CD4-positive, alpha-beta T cell treated with Interleukin-1 beta for 1 hour (primary cell): ENCODE measurements around the gene LPIN3.

Source experiments
- DNase-seq, 2 donors: peaks; one replicate each; pipeline ENCODE4 v3.0.0-alpha.2; 2020 to 2022

LPIN3 gene

DNA sequence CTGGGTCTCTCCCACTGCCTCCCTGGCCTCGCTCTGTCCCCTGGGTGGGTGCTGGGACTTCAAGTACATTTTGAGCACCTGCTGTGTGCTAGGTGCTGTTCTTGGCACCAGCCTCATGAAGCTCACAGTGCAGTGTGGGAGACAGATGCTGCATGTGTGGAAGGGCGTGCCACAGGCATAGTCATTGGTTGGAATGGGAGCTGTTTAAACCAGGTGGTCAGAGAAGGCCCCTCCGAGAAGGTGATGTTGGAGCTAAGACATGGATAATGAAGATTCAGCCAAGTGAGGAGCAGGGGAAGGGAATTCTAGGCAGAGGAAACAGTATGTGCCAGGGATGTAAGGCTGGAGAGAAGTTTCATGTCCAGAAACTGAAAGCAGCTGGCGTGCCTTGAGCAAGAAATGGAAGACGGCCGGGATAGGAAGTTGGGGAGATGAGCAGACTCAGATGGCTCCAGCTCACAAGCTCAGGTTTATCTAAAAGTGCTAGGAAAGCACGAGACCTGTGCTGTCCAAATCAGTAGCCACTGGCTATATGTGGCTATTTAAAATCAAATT lies 9.9 kb downstream of the LPIN3 start:
- DNase-seq = no peak

DNA sequence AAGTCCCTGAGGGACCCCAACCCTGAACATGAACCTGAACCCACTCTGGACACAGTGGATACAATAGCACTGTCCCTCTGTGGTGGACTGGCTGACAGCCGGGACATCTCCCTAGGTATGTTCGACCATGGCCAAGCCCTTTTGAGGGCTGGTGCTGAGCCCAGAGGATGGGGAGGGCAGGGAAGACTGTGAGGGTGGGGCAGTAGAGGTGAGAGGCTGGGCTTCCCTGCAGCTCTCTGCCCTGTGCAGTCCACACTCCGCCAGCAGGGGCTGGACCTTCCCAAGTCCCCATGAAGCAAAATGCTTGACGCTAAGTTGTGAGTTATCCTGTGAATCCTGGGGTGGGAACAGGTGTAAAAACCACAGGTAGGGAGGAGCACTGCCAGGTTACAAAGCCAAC lies 11.5 kb downstream of the LPIN3 start:
- DNase-seq = no peak

DNA sequence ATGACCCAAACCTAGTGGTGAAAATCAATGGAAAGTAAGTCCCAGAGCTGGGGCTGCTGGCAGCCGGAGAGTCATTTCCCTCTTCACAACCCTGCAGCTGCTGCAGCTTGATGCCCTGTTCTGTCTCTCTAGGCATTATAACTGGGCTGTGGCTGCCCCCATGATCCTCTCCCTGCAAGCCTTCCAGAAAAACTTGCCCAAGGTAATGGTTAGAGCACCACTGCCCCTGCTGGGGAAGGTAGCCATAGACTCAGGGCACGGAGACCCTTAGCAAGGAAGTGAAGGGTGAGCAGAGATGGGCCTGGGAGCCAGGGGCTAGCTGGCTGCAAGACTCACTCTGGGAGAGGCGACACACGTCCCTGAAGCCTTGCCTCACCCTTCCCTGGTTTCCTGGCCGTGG lies 12.0 kb downstream of the LPIN3 start:
- DNase-seq = no peak

DNA sequence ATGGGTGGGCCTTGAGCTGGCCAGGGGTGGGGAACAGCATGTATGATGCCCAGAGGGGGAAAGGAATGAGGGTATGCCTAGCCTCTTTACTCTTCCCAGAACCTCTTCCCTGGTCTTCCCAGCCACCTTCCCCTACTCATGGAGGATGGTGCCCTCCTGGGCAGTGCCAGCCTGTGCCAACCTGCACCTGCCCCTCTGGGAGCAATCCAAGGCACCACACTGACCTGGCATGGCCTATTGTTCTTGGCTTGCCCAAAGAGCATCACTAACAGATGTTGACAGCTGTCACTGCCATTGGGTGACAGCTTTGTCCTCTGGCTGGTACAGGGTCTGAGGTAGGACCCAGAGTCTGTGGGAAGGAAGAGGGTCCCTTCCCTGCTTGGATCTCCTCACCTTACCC lies 12.9 kb downstream of the LPIN3 start:
- DNase-seq = no peak

GRCh38 chr20:41355192-41355591 lies 14.6 kb downstream of the LPIN3 start:
- DNase-seq = no peak

- no peak for DNase-seq
Observed at GRCh38 chr20:41355598-41356203, 15.1 kb downstream of the LPIN3 start.

DNA sequence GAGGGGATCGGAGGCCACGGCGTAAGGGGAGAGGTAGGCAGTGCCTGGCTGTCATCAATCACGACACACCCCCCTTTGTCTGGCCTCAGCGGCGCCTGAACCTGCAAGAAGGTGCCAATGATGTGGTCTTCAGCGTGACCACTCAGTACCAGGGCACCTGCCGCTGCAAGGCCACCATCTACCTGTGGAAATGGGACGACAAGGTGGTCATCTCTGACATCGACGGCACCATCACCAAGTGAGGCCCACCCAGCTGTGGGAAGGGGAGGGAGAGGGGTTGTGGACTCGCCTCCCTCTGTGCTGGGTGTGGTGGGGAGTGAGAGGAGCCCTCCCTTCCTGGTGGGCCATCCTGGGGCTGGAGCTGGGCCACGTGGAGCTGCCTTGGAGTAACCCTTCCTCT lies 16.3 kb downstream of the LPIN3 start:
- no peak for DNase-seq

DNA sequence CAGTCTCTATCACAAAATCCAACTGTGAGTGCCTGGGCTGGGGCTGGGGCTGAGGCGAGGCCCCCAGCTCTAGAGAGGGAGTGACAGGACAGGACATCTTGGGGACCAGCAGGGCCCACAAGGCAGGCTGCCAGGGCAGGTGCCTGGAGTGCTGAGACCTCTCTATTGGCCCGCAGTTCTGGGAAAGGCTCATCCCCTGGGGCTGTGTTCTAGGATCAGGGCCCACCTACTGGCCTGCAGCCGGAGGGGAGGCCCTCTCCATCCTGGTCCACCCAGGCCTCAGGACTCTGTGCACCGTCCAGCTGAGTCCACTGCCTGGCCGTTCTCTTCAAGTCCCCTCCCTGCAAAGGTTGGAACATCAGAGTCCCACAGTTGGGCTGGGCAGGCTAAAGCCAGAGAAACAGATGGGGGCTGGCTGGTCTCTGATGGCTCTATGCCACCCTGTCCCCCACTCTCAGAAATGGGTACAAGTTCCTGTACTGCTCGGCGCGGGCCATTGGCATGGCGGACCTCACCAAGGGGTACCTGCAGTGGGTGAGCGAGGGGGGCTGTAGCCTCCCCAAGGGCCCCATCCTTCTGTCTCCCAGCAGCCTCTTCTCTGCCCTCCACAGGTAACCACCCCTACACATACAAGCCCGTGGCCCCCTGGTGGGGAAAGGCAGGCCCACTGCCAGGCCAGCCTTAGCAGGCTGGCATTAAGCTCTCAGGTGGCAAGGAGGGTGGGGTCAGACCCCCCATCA lies 17.0 kb downstream of the LPIN3 start:
- no peak for DNase-seq

DNA sequence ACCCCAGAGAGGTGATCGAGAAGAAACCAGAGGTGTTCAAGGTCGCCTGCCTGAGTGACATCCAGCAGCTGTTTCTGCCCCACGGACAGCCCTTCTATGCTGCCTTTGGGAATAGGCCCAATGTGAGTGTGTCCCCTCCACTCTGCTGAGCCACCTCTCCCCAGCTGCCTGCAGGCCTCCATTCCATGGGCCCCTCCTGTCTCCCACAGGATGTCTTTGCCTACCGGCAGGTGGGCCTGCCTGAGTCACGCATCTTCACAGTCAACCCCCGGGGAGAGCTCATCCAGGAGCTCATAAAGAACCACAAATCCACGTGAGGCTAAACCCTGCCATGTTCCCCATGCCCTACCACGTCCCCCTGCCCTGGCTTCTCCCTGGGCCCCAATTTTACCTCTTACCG lies 17.6 kb downstream of the LPIN3 start:
- DNase-seq = no peak

DNA sequence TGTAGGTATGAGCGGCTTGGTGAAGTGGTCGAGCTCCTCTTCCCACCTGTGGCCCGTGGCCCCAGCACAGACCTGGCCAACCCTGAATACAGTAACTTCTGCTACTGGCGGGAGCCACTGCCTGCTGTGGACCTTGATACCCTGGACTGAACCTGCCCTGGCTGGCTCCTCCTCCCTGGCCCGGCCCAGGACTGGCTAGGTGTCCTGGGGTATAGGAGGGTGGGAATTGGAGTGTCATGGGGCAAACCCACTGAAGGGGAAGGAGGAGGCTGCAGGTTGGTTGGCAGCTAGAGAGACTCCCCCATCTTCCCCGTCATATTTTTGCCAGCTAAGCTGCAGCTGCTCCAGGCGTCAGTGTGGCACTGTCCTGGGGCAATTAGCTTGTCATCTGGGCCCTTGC lies 18.1 kb downstream of the LPIN3 start:
- no peak for DNase-seq

DNA sequence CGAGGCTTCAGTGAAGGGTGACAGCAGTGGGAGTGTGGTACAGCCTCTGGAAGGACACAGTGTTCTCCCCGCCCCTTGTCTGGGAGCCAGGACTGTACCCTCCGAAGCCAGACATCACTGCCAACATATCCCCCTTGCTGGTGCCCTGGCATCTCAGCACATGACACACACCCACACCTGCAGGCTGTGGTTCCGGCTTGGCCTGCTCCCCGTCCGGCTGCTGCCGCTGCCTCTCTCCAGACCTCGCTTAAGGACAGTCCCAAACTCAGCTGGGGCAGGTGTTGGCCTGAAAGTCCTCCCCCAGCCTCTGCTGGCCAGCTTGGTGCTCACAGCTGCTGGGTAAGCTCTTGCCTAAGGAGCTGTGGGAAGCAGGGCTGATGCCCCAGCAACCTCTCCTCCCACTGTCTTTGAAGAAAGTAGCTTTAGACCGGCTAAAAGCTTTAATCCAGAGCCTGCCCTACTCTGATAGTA lies 19.0 kb downstream of the LPIN3 start:
- DNase-seq = no peak

DNA sequence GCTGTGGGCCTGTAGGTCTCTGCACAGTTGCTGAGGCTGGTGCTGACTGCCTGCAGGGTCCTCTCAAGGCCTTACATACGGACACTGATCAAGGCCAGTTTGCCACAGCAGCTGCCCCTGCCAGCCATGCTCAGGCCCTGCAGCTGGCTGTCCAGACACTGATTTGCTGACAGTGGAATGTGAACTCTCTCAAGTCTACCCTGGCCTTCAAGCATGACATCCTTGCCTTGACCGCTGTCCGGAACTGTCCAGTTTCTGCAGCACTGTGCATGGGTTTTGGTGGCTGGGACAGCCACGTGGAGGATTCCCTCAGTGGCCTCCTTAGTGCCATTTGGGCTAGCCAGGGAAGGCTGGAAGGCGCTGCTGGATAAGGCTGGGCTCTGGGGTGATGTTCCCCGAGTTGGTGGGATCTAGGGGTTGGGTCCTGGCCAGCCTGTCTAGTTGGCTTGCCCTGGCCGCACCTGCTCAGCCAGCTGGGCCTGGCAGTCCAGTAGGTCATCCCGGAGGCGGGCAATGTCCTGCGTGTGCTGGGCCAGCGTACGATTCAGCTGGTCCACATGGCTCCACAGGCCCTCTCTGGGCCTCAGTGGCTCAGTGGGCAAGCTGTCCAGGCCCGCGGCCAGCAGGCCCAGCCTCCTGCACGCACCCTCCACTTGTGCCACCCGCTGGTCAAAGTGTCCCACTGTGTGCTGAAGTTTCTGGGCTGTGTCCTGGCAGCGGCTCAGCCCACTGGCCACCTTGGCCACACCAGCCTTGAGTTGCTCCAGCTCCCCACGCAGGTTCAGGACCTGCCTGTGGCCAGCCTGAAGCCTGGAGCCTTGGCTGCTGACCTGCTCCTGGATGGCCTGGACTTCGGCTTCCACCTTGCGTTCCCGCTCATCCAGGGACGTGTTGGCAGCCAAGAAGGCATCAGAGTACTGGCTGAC lies 20.5 kb downstream of the LPIN3 start:
- no peak for DNase-seq

DNA sequence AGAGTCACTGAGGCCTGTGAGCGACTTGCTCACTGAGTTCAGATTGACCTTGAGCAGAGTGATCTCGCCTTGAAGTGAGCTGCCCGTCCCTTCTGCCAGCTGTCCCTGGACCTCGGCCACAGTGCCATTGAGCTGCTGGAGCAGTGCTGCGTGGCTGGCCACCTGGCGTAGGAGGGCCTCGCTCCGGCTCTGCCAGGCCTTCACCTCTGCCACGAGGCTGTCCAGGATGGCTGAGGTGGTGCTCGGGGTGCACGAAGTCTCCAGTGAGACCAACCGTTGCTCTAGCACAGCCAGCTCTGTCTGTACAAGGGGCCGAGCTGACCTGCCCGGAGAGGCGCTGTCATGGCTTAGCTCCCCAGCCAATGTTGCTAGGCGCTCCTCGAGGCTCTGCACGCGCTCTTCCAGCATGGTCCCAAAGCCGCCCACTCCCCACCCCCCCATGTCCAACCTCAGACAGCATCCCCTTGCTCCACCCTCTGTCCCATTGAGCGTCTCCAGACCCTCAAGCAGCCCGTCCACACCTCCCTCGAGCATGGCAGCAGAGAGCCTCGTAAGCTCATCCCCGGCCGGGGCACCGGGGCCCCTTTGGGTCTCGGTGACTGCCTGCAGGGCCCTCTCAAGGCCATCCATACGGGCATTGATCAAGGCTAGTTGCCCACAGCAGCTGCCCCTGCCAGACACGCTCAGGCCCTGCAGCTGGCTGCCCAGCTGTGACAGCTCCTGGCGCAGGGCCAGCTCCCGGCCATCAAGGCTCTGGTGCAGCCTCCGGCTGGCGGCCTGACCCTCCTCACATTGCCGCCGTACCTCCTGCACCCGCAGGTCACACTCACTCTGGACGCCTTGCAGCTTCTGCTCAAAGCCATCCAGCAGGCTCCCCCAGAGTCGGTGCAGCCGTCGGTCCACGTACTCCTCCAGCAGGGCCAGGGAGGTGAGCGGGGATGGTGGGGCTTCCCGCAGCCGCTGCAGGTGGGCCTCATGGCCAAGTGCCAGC lies 21.4 kb downstream of the LPIN3 start:
- DNase-seq = no peak

DNA sequence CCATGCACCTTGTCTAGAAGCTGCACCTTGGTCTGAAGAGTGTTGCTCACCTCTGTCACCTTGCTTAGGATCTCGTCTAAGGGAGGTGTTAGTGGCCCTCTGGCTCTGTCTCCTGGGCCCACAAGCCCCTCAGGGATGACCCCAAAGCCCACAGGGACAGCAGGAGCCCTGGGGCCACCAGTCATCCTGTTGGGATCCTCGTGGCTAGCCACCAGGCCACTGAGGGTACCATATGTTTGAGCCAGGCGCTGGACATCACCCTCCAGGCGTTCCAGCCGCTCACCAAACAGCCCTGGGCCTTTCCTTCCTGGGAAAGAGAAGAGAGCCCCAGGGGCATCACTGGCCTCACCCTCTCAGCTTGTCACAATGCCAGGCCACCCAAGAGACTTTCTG lies 22.1 kb downstream of the LPIN3 start:
- no peak for DNase-seq

- no peak for DNase-seq
Observed at GRCh38 chr20:41363601-41364000, 23.0 kb downstream of the LPIN3 start.

- no peak for DNase-seq
Observed at GRCh38 chr20:41364236-41364855, 23.7 kb downstream of the LPIN3 start.

DNA sequence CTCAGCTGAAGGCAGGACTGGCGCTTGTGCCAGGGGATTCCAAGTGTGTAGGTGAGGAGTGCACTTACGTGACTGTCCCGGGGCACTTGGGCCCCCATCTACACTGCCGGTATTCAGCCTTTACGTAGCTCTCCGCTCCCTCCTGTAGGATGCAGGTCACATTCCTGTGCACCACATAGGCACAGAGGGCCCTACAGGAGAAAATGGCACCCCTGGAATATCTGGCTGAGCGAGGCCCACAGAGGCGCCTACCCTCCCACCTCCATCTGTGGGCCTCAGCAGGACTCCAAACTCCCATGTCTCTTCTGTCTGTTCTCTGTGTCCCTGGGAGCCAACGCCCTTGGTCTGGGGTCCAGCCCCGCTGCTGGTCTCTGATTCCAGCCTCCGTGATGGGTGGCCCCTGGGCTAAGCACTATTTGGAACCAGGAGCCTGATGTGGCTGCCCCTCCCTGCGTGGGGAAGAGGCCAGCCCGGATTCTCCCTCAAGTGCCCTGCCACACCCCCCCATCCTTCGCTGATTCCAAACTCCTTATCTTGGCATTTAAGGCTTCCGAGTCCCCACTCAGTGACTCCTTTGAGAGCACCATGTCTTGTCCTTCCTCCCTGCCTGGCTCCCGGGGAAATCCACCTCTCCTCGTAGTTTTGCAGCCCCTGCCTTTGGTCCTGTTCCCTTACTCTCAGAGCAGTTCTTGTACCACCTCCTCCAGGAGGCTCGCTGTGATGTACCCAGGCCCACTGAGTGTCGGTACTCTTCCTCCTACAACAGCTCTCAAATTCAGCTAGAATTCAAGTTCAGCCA lies 24.5 kb downstream of the LPIN3 start:
- DNase-seq = no peak

DNA sequence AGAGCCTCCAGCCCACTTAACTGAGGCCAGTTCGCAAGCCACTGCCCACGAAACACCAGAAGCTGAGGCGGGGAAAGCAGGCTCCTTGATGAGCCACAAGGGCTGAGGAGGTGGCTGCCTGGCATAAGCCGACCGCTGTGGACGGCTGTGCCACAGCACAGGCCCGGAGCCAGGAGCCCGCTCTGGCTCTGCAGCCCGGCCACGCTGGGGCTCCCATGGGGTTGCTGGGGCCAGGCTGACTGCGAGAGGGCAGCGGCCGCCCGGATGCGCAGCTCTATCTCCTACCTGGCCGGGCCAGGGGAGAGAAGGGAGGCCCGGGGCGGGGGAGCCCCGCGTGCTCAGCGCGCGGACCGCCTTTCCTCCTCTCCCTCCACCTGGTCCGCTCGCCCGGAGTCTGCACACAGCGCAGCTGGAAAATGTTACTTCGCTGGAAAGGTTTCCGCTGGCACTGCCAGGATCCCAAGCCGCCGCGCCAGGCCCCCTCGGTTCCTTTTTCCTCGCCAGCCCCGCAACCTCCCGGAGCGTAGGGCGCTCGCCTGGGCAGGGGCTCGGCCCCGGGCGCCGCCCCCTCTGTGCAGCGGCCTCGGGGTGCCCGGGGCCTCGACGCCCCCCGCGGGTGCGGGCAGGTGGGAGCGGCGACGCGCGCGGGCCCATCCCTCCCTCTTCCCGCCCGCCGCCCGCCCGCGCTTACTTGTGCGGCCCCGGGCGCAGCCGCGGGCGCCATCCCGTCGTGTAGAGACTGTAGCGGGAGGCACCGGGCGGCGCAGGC lies 25.3 kb downstream of the LPIN3 start:
- DNase-seq = no peak

DNA sequence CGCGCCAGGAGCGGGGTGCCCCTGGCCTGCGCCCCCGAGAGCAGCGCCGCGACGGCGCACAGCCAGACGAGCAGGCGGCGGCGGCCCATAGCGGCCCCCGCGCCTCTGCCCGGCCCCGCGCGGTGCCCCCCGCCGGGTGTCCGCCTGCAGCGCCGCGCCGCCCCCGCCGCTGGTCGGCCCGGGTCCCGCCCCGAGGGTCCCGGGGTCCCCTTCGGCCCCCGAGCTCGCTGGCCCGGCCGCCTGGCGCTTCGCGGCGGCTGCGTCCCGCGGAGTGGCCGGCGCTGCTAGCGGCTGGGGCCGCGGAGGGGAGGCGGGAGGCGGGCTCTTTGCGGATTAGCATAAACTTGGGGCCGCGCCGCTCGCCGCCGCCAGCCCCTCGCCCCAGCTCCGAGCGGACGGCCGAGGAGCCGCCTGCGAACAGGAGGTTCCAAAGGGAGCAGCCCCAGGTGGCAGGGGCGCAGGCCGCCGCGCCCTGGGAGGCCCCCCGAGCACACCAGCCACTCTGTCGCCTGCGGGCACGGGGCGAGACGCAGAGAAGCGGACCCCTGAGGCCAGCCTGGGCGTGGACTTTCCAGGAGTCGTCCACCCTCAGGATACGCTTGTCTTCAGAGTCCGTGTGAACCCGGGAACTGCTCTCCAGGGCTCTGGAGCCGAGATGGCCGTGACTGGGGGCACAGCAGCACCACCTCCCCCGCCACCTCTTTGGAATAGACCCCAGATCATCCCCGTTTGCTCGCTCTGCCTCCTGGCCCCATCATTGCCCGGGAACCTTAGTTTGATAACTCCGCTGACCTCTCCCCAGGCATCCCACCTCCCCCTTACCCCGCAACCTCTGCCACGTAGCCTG lies 26.1 kb downstream of the LPIN3 start, which contains the start of gene EMILIN3:
EMILIN3 (minus strand) TSS at position 273 of the 847 bp plus-strand sequence; CDS start at position 89, 184 bp downstream.
- DNase-seq = no peak
